Stimulated activated CD8-positive, alpha-beta memory T cell treated with anti-CD3 and anti-CD28 coated beads, Interleukin-7, amount 100 ng/mL, for 1 hour (primary cell): ENCODE results near the gene ATF2.

ENCODE experiments used
- DNase-seq, 2 donors: peaks; one replicate each; pipeline ENCODE4 v3.0.0-alpha.2; 2020; ENCODE audit warnings: low read depth in 2 of 2

Gene ATF2, protein sequence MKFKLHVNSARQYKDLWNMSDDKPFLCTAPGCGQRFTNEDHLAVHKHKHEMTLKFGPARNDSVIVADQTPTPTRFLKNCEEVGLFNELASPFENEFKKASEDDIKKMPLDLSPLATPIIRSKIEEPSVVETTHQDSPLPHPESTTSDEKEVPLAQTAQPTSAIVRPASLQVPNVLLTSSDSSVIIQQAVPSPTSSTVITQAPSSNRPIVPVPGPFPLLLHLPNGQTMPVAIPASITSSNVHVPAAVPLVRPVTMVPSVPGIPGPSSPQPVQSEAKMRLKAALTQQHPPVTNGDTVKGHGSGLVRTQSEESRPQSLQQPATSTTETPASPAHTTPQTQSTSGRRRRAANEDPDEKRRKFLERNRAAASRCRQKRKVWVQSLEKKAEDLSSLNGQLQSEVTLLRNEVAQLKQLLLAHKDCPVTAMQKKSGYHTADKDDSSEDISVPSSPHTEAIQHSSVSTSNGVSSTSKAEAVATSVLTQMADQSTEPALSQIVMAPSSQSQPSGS

DNA sequence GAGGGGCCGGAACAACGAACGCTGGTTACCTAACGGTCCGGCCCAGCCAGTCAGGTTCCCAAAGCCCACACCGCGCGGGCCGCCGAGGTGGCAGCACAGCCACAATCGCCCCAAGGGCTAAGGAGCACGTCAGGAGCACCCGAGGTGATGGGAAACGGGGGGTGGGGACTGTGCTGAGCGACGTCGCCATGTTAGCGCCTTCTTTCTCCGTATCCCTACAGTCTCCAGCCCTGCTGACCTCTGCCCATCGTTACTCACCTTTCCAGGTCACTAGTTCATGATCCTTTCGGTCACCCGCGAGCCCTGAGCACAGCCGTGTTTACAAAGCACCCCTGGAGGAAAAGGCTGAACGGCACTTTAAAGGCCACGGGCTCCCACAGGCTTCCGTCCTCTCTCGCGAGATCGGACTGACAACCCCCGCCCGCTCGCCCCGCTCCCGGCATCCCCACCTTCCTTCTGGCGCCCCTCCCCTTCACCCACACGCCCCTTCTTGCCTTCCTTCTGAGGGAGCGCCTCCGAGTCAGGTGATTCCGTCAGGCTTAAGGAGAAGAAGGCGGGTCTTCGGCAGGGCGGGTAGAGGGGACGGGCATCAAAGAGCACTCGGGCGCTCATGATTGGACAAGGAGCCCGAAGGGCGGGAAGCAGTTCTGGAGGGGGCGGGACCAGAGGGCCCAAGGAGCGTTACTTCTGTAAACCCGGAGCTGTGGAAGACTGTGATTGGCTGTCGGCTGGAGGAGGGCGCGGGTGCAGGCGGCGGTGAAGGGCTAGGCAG is at the start of gene ATF2:
Gene ATF2 (minus strand): TSS at position 412 of the 772 bp plus-strand sequence. CDS start 31,760 bp downstream, outside the sequence.
- peak; percentile 87 to 91 for DNase-seq

DNA sequence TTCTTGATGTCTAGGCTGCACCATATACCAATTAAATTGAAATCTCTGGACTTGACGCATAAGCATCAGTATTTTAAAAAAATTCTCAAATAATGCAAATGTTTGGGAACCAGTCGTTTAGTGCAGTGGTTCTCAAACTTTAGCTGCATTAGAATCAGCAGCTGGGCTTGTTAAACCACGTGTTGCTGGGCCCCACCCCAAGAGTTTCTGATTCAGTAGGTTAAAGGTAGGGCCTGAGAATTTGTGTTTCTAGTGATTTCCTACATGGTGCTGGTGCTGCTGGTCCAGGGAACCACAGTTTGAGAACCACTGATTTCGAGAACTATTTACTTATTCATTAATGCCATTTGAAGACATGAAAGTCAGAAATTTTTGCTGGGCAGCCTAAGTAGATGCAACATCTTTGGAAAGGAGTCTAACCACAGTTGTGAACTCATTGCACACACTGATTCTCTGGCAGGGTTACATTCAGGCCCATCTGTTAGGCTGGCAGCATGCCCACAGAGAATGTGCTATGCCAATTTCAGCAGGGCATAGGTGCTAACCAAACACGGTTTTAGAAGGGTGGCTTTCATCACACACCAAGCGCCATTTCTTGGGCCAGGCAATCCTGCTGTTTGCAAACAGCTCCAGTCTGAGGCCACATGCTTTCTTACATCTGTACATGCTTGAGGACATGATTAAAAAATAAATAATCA is 39.9 kb upstream of the ATF2 start:
- DNase-seq: no peak

DNA sequence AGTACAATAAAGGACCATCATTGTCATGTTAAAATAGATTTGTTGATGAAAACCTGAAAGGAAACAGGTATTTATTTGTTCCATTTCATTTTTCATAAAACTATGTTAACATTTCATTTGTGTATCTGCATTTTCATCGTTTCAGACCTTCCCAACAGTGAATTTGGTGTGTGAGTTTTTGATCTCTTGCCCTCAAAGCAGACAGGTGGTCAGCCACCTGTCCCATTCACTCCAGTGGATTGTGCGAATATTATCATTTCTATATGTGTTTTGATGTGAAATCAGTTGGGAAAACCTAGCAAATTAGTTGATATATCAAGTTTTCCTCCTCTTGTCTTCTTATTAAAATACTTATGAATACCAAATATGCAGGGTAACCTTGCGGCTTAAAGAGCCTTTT is 38.9 kb upstream of the ATF2 start:
- DNase-seq: no peak

DNA sequence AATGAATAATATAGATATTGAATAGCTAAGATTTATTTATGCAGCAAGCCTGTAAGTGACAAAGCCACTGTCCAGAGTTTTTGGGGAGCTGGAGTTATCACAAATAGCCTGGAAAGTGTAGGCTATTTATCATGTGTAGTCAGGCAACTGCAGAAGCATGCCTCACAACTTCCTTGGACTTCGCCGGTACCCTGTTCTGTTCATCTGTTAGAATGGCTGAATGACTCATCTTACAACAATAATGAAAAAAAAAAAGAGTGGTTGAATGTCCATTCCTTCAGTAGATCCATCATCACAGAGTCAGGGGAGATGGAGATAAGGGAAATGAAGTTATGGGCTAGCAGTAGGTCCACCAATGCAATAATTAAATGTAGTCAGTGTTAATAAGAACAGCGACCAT is 37.5 kb upstream of the ATF2 start:
- DNase-seq: no peak

DNA sequence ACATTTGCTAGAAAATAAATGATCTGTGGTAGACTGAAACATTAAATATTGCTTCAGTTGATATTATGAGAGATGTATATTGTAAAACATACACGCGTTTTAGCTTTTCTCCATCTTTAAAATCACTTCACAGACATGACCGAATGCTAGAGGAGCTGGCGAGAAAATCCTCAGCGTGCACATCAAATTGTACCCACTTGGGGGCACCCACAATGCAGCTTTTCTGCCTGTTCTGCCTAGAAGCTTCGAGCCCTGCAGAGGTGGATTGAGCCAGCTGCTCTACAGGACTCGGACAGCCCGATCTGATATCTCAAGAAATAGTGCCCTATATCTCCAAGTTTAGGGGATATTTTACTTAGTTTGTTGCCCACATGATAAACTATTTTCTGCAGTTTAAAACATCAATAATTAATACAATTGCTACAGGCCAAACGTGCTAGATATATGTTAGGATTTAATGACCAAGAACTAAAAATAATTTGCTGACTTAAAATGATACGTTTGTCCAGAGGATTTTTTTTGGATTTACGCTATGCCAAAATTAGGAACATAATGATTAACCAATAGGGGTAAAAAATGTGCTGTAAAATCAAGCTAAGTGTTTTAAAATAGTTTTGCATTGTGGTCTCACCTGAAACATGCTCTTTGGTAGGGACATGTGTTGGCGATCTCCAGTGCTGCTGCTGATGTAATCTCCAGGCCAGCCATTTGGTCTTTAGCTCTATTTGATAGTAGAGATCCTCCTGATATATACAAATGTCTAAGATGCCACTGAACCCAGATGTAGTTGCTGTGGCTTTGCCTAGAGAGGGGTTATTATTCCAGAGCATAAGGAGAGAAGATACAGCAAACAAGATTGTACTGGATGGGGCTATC is 35.9 kb upstream of the ATF2 start:
- peak in 1 of 2 donors; percentile 11 for DNase-seq

DNA sequence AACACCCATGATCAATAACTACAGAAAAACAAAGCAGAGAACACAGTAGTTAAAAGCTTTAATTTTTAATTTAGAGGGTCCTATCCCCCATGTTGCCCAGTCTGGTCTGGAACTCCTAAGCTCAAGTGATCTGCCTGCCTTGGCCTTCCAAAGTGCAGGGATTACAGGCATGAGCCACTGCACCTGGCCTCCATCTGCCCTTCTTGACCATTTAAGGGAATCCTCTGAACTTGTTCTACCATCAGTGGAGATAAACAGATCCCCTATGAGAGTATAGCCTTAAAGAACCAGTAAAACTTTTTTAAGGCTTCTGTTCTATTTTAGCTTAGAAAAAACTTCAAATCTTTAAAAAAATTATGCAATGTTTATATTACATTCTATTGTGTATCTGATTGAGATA is 27.0 kb upstream of the ATF2 start:
- DNase-seq: no peak

DNA sequence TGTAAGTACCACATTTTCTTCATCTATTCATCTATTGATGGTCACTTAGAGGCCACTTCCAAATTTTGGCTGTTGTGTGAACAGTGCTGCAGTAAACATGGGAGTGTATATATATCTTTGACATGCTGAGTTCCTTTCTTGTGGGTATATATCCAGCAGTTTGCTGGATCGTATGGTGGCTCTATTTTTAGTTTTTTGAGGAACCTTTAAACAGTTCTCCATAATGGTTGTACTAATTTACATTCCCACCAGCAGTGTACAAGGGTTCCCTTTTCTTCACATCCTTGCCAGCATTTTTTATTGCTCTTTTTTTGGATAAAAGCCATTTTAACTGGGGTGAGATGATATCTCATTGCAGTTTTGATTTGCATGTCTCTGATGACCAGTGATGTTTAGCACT is 20.8 kb upstream of the ATF2 start:
- DNase-seq: no peak

DNA sequence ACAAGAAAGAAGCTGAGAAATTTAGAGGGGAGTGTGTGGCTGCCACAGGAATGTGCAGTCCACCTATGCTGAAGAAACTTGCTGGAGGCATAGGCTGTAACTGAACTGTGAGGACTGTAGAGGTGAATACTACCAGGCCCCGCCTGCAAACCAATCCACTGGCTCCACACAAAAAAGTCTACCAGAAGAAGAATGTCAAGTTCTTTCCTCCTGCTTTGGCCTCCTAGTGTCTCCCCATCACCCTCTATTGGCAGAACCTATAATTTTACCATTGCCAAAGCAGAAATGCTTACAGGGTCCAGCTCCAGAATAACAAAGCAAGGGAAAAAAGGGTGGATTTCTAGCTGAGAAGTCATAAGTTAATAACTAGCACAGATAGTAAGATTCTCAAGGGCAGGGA is 19.4 kb upstream of the ATF2 start:
- DNase-seq: no peak

DNA sequence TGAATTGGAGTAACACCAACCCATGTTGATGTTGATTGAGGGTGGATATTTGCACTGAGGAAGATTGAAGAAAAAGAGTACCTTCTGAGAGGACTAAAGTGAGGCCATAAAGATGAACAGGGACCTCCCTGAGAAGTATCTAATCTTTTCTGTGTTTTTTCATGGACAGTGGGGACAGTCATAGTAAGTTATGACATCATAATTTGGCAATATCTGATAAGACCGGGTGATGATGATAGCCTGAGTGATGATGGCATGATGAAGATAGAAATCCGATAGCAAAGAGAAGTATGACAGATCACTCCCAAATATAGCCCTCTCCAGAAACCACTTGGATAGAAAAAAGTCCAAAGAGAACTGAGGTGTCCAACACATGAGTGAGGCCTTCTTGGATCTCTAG is 15.7 kb upstream of the ATF2 start:
- DNase-seq: no peak

DNA sequence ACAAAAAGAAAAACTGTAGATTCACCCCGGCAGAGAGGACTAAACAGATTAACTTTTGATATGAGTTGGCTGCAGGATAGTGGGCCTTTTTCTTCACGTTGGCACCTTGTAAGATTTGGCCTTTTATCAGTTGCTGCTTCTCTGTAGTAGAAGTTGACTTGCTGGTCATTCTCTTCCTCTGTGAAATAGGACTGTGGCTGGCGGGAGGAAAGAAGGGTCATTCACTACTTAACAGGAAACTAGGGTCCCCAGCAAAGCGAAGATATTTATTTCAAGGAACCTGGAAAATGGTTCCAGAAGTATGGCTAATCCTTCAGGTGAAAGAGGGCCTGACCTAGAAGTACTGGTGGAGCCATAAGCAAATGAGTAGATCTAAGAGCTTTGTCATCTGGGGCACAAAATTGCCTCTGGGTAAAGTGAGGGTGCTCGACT is 13.9 kb upstream of the ATF2 start:
- no peak for DNase-seq

DNA sequence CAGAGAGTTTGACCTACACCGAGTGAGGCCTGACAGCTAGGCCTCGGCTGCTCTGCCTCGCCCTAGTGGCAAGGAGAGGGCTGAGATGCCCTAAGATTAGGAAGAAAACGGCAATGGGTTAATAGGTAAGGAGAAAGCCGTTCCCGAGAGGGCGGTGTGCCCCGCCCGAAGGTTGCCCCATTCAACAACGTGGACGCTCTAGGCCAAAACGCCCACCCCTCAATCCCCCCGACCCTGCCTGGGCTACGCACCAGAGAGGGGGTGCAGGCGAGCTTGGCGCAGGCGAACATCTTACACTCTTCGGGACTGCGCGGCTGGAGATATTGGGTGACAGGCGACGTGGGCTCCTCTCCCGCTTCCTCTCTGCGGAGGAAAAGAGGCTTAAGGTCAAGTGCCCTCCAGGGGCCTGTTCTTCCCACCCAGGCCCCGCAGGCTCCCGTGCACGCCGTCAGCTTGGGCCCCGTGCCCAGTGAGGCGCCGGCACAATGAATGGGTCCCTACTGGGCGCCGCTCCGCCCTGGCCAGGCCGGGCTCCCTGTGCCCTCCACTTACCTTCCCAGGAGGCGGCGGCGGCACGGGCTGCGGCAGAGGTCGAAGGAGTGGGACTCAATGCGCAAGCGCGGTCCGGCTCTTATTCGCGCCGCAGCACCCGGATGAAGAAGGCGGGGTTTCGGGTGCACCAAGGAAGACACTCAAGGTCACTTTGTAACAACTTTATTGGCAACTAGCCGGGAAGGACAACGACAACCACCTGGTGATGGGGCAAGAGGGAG is 13.3 kb upstream of the ATF2 start, which contains the start of gene ATP5MC3:
Gene ATP5MC3 (minus strand): TSS at position 607 of the 773 bp plus-strand sequence. CDS start 317 bp downstream, at position 290.
- DNase-seq: peak; percentile 75 to 80

DNA sequence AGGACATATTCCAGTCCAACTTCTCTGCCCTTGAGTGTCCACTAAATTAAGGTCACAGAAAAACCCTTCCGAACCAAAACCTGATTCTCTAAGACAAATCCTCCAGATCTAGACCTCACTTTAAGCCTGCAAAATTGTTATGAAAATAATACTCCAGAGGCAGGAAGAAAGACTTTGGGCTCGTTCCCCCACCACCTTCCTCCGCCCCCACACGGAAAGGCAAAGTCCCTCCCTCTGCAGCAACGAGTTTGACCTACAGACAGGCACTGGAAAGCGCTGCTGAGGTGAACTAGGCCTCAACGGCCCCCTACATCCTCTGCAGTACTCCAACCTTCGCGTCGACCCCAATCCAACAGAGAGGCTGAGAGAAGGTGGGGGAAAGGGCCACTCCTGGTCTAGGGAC is 12.7 kb upstream of the ATF2 start:
- no peak for DNase-seq

DNA sequence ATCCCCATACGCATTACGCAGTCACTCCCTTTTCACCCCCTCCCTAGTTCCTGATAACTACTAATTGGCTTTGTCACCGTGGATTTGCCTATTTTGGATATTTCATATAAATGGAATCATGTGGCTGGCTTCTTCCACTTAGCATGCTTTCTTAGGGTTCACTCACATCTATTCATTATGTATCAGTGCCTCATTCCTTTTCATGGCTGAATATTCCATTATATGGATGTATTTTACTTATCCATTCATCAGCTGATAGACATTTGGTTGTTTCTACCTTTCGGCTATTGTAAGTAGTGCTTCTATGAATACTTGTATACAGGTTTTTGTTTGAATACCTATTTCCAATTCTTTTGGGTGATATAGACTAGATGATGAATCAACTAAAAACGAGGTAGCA is 8.6 kb upstream of the ATF2 start:
- DNase-seq: no peak

DNA sequence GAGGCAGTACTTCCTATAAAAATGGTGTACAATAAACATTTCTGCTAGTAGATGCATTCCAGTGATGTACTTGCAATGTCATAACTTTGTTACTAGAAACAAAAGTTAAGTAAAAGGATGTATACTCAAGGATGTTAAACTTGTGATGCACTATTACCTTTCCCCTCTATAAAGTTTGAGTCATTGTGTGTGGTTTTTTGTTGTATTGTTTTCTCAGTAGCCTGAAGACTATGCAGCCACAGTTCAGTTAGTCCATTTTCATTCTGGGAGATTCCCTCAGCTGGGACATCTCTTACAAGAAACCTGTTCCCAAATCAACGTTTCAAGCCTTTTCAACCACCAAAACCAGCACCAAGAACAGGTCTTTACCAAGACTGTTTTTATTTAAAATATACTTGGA is 7.9 kb upstream of the ATF2 start:
- no peak for DNase-seq

DNA sequence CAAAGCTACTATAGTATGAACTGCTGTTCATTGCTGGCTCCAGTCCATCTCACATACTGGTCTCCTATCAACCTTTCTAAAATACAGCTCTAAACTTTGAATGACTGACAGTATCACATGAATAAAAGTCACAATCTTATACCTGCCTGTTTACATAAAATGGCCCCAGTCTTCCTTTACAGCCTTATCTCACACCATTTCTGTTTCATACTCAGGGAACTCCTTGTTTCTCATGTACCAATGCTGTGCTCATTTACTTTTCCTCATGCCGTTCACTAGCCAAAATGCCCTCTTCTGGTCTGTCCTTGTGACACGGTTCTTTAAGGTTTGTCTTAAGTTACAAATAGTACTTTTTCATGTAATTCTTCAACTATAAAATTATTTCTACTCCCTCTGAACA is 7.3 kb upstream of the ATF2 start:
- DNase-seq: no peak

DNA sequence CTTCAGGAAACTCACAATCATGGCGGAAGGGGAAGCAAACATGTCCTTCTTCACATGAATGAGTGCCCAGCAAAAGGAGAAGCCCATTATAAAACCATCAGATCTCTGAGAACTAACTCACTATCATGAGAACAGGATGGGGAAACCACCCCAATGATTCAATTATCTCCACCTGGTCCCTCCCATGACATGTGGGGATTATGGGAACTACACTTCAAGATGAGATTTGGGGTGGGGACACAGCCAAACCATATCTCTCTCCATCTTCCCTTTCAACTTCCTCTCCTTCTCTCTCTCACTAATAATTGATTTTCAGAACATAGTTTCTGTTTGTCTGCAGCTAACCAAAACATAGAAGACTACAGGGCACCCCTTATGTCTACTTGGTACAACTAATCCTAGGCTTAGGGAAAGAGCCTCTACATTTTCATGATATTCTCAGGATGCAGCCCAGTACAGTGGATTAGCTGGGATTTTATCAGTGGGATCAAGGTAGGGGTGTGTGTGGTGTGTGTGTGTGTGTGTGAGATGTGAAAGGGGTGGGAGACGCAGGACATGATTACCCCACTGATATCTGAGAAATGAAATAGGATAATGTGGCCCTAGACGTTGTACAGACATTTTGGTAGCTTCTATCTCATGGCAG is 2.8 kb upstream of the ATF2 start:
- no peak for DNase-seq

DNA sequence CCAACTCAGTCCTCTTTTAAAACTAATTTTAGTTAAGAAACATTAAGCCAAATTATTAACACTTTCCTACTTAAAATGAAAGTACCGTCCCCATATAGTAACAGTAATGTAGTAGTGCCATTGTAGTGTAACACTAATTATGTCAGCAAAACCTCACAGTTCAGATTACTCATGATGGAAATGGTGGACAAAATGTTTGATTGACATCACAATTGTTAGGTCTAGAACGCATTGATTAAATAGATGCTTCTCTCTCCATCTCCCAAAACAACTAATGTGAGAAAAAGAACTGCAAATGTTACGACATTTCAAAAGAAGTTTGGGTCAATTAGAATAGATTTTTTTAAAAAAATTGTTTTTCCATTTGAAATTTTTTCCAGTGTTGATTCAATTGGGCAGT is 1.2 kb upstream of the ATF2 start:
- no peak for DNase-seq

DNA sequence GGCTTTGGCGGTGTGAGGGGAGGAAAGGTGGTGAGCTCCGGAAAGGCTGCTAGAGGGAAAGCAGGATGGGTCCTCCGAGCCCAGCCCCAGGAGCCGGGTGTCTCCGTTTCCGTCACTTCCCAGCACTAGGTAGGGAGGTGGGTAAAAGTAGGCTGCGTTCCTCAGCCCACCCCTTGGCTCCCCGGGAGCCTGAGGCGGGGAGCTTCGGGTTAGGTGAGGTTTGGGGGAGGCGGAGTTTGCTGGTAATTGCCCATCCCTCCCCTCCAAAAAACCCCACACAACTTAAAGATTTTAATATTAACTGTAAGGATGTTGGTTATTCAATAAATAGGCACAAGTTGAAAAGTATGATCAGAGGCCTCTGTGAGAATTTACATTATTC is 552 bp upstream of the ATF2 start:
- no peak for DNase-seq

DNA sequence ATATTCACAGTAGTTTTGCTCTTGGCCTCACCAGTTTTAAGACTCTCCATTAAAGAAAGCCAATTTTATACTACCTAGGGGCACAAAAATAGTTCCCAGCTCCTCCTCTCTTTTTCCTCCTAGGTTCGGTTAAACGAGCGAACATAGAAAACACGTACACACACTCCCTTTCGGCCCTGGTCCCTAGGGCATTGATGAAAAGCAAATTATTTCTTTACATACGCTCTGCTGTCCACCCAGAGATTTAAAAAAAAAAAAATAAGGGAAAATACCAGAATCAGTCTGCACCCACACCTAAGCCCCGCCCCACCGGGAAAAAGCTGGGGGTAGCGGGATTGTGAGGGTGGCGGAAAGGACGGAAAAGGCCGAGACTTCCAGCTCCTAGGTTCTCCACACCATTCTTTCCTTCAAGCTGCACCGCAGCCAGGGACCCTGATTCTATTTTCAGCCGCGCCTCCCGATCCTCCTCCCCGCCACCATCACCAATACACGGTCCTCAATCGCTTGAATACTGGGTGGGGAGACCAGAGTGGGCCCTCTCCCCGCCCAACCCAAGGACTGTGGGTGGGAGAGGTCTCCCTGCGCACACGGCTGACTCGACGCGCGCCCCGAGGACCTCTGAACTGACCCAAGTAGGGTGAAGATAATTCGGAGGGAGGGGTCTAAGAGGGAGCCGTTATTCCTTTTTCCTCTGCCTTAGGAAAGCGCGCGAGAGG is 769 bp downstream of the ATF2 start:
- DNase-seq: no peak
